H9 (cell line): ENCODE data around the gene IFNAR2. TPM values are rescaled to one million over a fixed set of nuclear protein-coding genes. Genes with fewer than 3 reads are reported as not detected.

Experiments used
- DNase-seq: peaks from one replicate; pipeline ENCODE4 v3.0.0-alpha.2; 2017
- H2AFZ ChIP-seq: one replicate; pipeline ENCODE4 v1.6.1; 2013; ENCODE audit warnings: mild to moderate bottlenecking, low read length, control low read depth, moderate library complexity
- H2AK5ac ChIP-seq: 2 replicates; pipeline ENCODE4 v1.6.1; 2013; ENCODE audit warnings: low read length, control low read depth, mixed read lengths; ENCODE audit not compliant: insufficient read length
- H2BK120ac ChIP-seq: one replicate; pipeline ENCODE4 v1.6.1; 2013; ENCODE audit warnings: low read depth, mild to moderate bottlenecking, low read length, control low read depth, inconsistent platforms; ENCODE audit not compliant: poor library complexity, severe bottlenecking
- H2BK12ac ChIP-seq: 2 replicates; pipeline ENCODE4 v1.6.1; 2013; ENCODE audit warnings: low read length, control low read depth, mixed read lengths, low read depth; ENCODE audit not compliant: insufficient read length
- H2BK15ac ChIP-seq: 2 replicates; pipeline ENCODE4 v1.6.1; 2013; ENCODE audit warnings: low read depth, low read length, control low read depth
- H2BK20ac ChIP-seq: one replicate; pipeline ENCODE4 v1.6.1; 2013; ENCODE audit warnings: low read depth, mild to moderate bottlenecking, low read length, control low read depth, inconsistent platforms; ENCODE audit not compliant: poor library complexity, severe bottlenecking
- H2BK5ac ChIP-seq: 2 replicates; pipeline ENCODE4 v1.6.1; 2013; ENCODE audit warnings: low read length, control low read depth, mixed read lengths; ENCODE audit not compliant: insufficient read length
- H3K14ac ChIP-seq: 2 replicates; pipeline ENCODE4 v1.6.1; 2013; ENCODE audit warnings: low read length, control low read depth; ENCODE audit not compliant: insufficient read depth
- H3K18ac ChIP-seq: 2 replicates; pipeline ENCODE4 v1.6.1; 2013; ENCODE audit warnings: low read depth, mild to moderate bottlenecking, mixed read lengths, low read length, control low read depth; ENCODE audit not compliant: insufficient read length
- H3K23ac ChIP-seq: 2 replicates; pipeline ENCODE4 v1.6.1; 2013; ENCODE audit warnings: low read length, control low read depth, mixed read lengths, low read depth; ENCODE audit not compliant: insufficient read length
- H3K23me2 ChIP-seq: 2 replicates; pipeline ENCODE4 v1.6.1; 2013; ENCODE audit warnings: low read depth, mild to moderate bottlenecking, mixed read lengths, low read length, control low read depth; ENCODE audit not compliant: insufficient read length, poor library complexity, severe bottlenecking
- H3K27ac ChIP-seq: 2 replicates; pipeline ENCODE4 v1.5.1; 2013; ENCODE audit warnings: low read length, control low read depth, mixed read lengths, low read depth; ENCODE audit not compliant: insufficient read length
- H3K27me3 ChIP-seq: 2 replicates; pipeline ENCODE4 v1.6.1; 2013; ENCODE audit warnings: low read length, control low read depth, inconsistent platforms; ENCODE audit not compliant: insufficient read depth
- H3K4ac ChIP-seq: 2 replicates; pipeline ENCODE4 v1.6.1; 2013; ENCODE audit warnings: low read depth, mild to moderate bottlenecking, control low read depth, inconsistent platforms, low read length, moderate library complexity
- H3K4me1 ChIP-seq: 2 replicates; pipeline ENCODE4 v1.6.1; 2013; ENCODE audit warnings: low read length, control low read depth, inconsistent platforms; ENCODE audit not compliant: insufficient read depth
- H3K4me2 ChIP-seq: 2 replicates; pipeline ENCODE4 v1.6.1; 2013; ENCODE audit warnings: low read length, control low read depth, mixed read lengths; ENCODE audit not compliant: insufficient read length, insufficient read depth
- H3K56ac ChIP-seq: 2 replicates; pipeline ENCODE4 v1.6.1; 2013; ENCODE audit warnings: low read depth, mild to moderate bottlenecking, mixed read lengths, low read length, control low read depth; ENCODE audit not compliant: insufficient read length
- H3K79me1 ChIP-seq: 2 replicates; pipeline ENCODE4 v1.6.1; 2013; ENCODE audit warnings: low read depth, mild to moderate bottlenecking, moderate library complexity, low read length, control low read depth, inconsistent platforms; ENCODE audit not compliant: insufficient read depth, poor library complexity, severe bottlenecking
- H3K79me2 ChIP-seq: 2 replicates; pipeline ENCODE4 v1.6.1; 2013; ENCODE audit warnings: low read length, control low read depth, inconsistent platforms; ENCODE audit not compliant: insufficient read depth
- H3K9ac ChIP-seq: 2 replicates; pipeline ENCODE4 v1.6.1; 2013; ENCODE audit warnings: low read length, control low read depth, mixed read lengths; ENCODE audit not compliant: insufficient read length; ENCODE audit errors: extremely low read depth
- H3K9me3 ChIP-seq: one replicate; pipeline ENCODE4 v1.6.1; 2013; ENCODE audit warnings: low read depth, low read length, inconsistent platforms; ENCODE audit not compliant: control insufficient read depth
- H3T11ph ChIP-seq: one replicate; pipeline ENCODE4 v1.6.1; 2013; ENCODE audit warnings: mild to moderate bottlenecking, low read length, control low read depth, inconsistent platforms
- H4K20me1 ChIP-seq: one replicate; pipeline ENCODE4 v1.6.1; 2013; ENCODE audit not compliant: control insufficient read depth, insufficient read length, insufficient read depth
- H4K5ac ChIP-seq: 2 replicates; pipeline ENCODE4 v1.6.1; 2013; ENCODE audit warnings: low read depth, mild to moderate bottlenecking, mixed read lengths, low read length, control low read depth; ENCODE audit not compliant: insufficient read length
- H4K8ac ChIP-seq: replicated peaks from 2 replicates; pipeline ENCODE4 v1.6.1; 2013; ENCODE audit warnings: low read length, control low read depth, mixed read lengths, low read depth; ENCODE audit not compliant: insufficient read length
- H4K91ac ChIP-seq: 2 replicates; pipeline ENCODE4 v1.6.1; 2013; ENCODE audit warnings: low read depth, mild to moderate bottlenecking, moderate library complexity, mixed read lengths, low read length, control low read depth; ENCODE audit not compliant: insufficient read length
- H3K27ac Mint-ChIP-seq, 3 experiments: 2 replicates in 2 of 3; 3 replicates in 1 of 3; pipeline ENCODE4 v1.8.0; 2020 to 2021; ENCODE audit warnings: mixed read lengths in 3 of 3, mild to moderate bottlenecking in 1 of 3, moderate library complexity in 1 of 3
- H3K27me3 Mint-ChIP-seq: 2 replicates; pipeline ENCODE4 v1.8.0; 2021; ENCODE audit warnings: low read depth, mild to moderate bottlenecking, moderate library complexity, mixed read lengths
- H3K36me3 Mint-ChIP-seq, 3 experiments: 2 replicates in 2 of 3; 3 replicates in 1 of 3; pipeline ENCODE4 v1.8.0; 2020 to 2021; ENCODE audit warnings: low read depth in 3 of 3, mixed read lengths in 3 of 3; ENCODE audit not compliant: insufficient read depth in 1 of 3
- H3K4me1 Mint-ChIP-seq, 2 experiments: 2 replicates each; pipeline ENCODE4 v1.8.0; 2020; ENCODE audit warnings: mixed read lengths in 2 of 2
- H3K4me3 Mint-ChIP-seq, 2 experiments: 2 replicates in 1 of 2; 3 replicates in 1 of 2; pipeline ENCODE4 v1.8.0; 2020 to 2021; ENCODE audit warnings: mild to moderate bottlenecking in 2 of 2, mixed read lengths in 2 of 2, moderate library complexity in 1 of 2
- H3K9me3 Mint-ChIP-seq, 2 experiments: 2 replicates in 1 of 2; 3 replicates in 1 of 2; pipeline ENCODE4 v1.8.0; 2020; ENCODE audit warnings: mild to moderate bottlenecking in 2 of 2, mixed read lengths in 2 of 2, moderate library complexity in 1 of 2
- WGBS: extraction: QIAGEN DNeasy Blood & Tissue Kit; methylation state at CpG from one replicate; pipeline ENCODE4 v1.1.7; 2013; ENCODE audit warnings: missing lambda C conversion rate, low lambda C conversion rate, mixed read lengths; ENCODE audit not compliant: insufficient read length; ENCODE audit errors: extremely low coverage; 5-methylcytosine and 5-hydroxymethylcytosine counted together
- total RNA-seq: library from RNA; stranded (reverse); gene quantifications from 2 replicates; pipeline ENCODE4 v1.2.1, GENCODE V29; 2021
- TF ChIP-seq, protein P1 (sequence below): fragments of 200-600 bp; sonication (generic); conservative IDR thresholded peaks from 3 replicates; pipeline ENCODE4 v1.8.0; 2021; ENCODE audit warnings: antibody characterized with exemption, mild to moderate bottlenecking

The IFNAR2 gene
- total RNA-seq, 1 experiment from 2014 or later, result 14.4 TPM

DNA sequence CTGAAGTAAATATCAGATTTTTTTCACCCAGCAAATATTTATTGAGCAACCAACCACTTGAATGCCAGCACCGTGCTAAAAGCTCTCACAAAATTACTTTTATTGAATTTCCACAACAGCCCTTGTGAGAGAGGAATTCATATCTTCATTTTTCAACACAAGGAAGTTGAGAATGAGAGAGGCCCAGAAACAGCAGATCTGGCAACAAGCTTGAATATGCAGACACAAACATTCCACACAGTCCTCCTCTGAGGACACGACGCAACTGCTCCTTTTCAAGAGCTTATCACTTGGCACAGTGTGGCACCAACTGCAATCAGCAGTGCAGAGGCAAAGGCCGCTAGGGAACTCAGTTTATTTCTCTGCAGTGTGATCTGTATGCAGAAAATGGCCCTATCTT lies 32.2 kb upstream of the IFNAR2 start:
- H3K9me3 Mint-ChIP-seq, result no peaks in the 10 kb centered on the region
- no peaks in the 10 kb centered on the region for H3K9me3 ChIP-seq
- H3K14ac ChIP-seq, result no peak overlapping the region
- no peak overlapping the region for H4K91ac ChIP-seq
- peaks cover 4% of the 10 kb centered on the region; the same call in 1 of the 2 replicates for H3K27me3 Mint-ChIP-seq
- H3K56ac ChIP-seq, result no peak overlapping the region
- no peak overlapping the region for H3T11ph ChIP-seq
- H2BK15ac ChIP-seq, result no peak overlapping the region
- H3K23me2 ChIP-seq, result no peaks in the 10 kb centered on the region
- no CpG with 5 or more reads among the region's 4 CpGs for WGBS
- TF ChIP-seq, protein P1, sequence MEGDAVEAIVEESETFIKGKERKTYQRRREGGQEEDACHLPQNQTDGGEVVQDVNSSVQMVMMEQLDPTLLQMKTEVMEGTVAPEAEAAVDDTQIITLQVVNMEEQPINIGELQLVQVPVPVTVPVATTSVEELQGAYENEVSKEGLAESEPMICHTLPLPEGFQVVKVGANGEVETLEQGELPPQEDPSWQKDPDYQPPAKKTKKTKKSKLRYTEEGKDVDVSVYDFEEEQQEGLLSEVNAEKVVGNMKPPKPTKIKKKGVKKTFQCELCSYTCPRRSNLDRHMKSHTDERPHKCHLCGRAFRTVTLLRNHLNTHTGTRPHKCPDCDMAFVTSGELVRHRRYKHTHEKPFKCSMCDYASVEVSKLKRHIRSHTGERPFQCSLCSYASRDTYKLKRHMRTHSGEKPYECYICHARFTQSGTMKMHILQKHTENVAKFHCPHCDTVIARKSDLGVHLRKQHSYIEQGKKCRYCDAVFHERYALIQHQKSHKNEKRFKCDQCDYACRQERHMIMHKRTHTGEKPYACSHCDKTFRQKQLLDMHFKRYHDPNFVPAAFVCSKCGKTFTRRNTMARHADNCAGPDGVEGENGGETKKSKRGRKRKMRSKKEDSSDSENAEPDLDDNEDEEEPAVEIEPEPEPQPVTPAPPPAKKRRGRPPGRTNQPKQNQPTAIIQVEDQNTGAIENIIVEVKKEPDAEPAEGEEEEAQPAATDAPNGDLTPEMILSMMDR, result no peak
- no peak overlapping the region for H2BK120ac ChIP-seq
- H3K4me3 Mint-ChIP-seq, result no peak overlapping the region
- no peaks in the 10 kb centered on the region for H3K79me1 ChIP-seq
- no peak overlapping the region for H3K23ac ChIP-seq
- no peak overlapping the region for H2AK5ac ChIP-seq
- no peak overlapping the region for H2AFZ ChIP-seq
- H3K27ac Mint-ChIP-seq, result no peak overlapping the region
- H3K4ac ChIP-seq, result no peak overlapping the region
- H3K79me2 ChIP-seq, result no peaks in the 10 kb centered on the region
- no peak overlapping the region for H2BK20ac ChIP-seq
- H3K4me1 ChIP-seq, result no peaks in the 10 kb centered on the region
- no peak for DNase-seq
- no peak overlapping the region for H3K18ac ChIP-seq
- H3K27me3 ChIP-seq, result no peaks in the 10 kb centered on the region
- H2BK5ac ChIP-seq, result no peak overlapping the region
- H4K5ac ChIP-seq, result no peak overlapping the region
- no peaks in the 10 kb centered on the region for H4K20me1 ChIP-seq
- H4K8ac ChIP-seq, result no peak overlapping the region
- no peak overlapping the region for H3K27ac ChIP-seq
- peaks cover 11 to 15% of the 10 kb centered on the region in 2 experiments for H3K4me1 Mint-ChIP-seq
- H3K36me3 Mint-ChIP-seq, result no peaks in the 10 kb centered on the region
- H3K4me2 ChIP-seq, result no peak overlapping the region
- no peak overlapping the region for H3K9ac ChIP-seq
- no peak overlapping the region for H2BK12ac ChIP-seq
